HCT116 (cell line): ENCODE data around the gene ADAM30.

Source experiments
- CEBPB ChIP-seq: IDR thresholded peaks from 2 replicates; pipeline ENCODE4 v1.6.1; 2012; ENCODE audit warnings: low read depth
- ELF1 ChIP-seq: IDR thresholded peaks from 2 replicates; pipeline ENCODE4 v1.6.1; 2012; ENCODE audit warnings: low read depth, borderline replicate concordance
- EZH2 ChIP-seq: fragments of 200-600 bp; sonication (generic); IDR thresholded peaks from 2 replicates; pipeline ENCODE4 v1.6.1; 2017; ENCODE audit warnings: antibody characterized with exemption, mixed run types
- EZH2phosphoT487 ChIP-seq: fragments of 200-600 bp; IDR thresholded peaks from 2 replicates; pipeline ENCODE4 v1.6.1; 2018; ENCODE audit warnings: antibody characterized with exemption, borderline replicate concordance
- FOSL1 ChIP-seq: IDR thresholded peaks from 2 replicates; pipeline ENCODE4 v1.6.1; 2012; ENCODE audit warnings: low read depth
- MAX ChIP-seq: IDR thresholded peaks from 2 replicates; pipeline ENCODE4 v1.6.1; 2012
- POLR2A ChIP-seq: IDR thresholded peaks from 2 replicates; pipeline ENCODE4 v1.7.0; 2011; ENCODE audit warnings: borderline replicate concordance; ENCODE audit not compliant: insufficient read depth, insufficient read length; ENCODE audit errors: extremely low read depth
- POLR2AphosphoS5 ChIP-seq: IDR thresholded peaks from 2 replicates; pipeline ENCODE4 v1.6.1; 2011; ENCODE audit warnings: mild to moderate bottlenecking, low read depth, low read length, moderate library complexity
- RAD21 ChIP-seq: IDR thresholded peaks from 2 replicates; pipeline ENCODE4 v1.6.1; 2012; ENCODE audit warnings: low read depth, mild to moderate bottlenecking
- SIN3A ChIP-seq: IDR thresholded peaks from 2 replicates; pipeline ENCODE4 v1.6.1; 2012; ENCODE audit warnings: low read depth
- YY1 ChIP-seq: IDR thresholded peaks from 2 replicates; pipeline ENCODE4 v1.6.1; 2011; ENCODE audit warnings: low read length, low read depth, moderate library complexity, mild to moderate bottlenecking; ENCODE audit not compliant: insufficient replicate concordance; ENCODE audit errors: extremely low read depth
- TF ChIP-seq, protein P1 (sequence below), 3 experiments: fragments of 200-600 bp in 1 of 3; sonication (generic) in 1 of 3; IDR thresholded peaks in 2 of 3; conservative IDR thresholded peaks in 1 of 3; 2 replicates each; pipeline ENCODE4 v1.5.1; 2012 to 2017; ENCODE audit warnings: low read depth in 2 of 3, low read length in 2 of 3, antibody characterized with exemption in 1 of 3, borderline replicate concordance in 1 of 3, control low read depth in 1 of 3, mild to moderate bottlenecking in 1 of 3, mixed read lengths in 1 of 3, mixed run types in 1 of 3, moderate library complexity in 1 of 3; ENCODE audit not compliant: insufficient read depth in 1 of 3
- TF ChIP-seq, protein P2 (sequence below): IDR thresholded peaks from 2 replicates; pipeline ENCODE4 v1.6.1; 2012; ENCODE audit warnings: low read depth
- TF ChIP-seq, protein P3 (sequence below): IDR thresholded peaks from 2 replicates; pipeline ENCODE4 v1.6.1; 2012

DNA sequence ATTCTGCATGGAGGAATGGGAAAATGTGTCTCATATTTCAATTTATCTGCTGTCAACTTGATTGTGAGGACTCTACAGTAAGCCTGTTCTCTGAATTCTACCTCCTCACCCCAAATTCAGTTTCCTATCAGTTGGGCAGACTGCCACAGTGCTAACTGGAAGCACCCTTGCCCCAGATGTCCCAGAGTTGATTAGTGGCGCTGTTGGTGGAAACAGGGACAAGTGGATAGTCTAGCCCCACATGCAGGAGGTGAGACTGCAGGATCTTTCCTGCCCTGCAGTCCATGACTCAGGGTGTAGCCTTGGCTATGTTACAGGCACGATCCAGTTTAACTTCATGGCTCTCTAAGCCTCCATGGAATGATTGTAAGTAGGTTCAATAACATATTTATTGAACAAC, 22.1 kb downstream of the ADAM30 start:
- no peak for TF ChIP-seq RAD21
- TF ChIP-seq, protein P1, sequence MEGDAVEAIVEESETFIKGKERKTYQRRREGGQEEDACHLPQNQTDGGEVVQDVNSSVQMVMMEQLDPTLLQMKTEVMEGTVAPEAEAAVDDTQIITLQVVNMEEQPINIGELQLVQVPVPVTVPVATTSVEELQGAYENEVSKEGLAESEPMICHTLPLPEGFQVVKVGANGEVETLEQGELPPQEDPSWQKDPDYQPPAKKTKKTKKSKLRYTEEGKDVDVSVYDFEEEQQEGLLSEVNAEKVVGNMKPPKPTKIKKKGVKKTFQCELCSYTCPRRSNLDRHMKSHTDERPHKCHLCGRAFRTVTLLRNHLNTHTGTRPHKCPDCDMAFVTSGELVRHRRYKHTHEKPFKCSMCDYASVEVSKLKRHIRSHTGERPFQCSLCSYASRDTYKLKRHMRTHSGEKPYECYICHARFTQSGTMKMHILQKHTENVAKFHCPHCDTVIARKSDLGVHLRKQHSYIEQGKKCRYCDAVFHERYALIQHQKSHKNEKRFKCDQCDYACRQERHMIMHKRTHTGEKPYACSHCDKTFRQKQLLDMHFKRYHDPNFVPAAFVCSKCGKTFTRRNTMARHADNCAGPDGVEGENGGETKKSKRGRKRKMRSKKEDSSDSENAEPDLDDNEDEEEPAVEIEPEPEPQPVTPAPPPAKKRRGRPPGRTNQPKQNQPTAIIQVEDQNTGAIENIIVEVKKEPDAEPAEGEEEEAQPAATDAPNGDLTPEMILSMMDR (IDR thresholded peaks at IDR 0.05 in 2 of 3, conservative IDR thresholded peaks at IDR 0.05 in 1 of 3; ENCODE audit: borderline replicate concordance in 1 of 3, insufficient read depth in 1 of 3, low read depth in 2 of 3, low read length in 2 of 3), result no peak
- TF ChIP-seq, protein P2, sequence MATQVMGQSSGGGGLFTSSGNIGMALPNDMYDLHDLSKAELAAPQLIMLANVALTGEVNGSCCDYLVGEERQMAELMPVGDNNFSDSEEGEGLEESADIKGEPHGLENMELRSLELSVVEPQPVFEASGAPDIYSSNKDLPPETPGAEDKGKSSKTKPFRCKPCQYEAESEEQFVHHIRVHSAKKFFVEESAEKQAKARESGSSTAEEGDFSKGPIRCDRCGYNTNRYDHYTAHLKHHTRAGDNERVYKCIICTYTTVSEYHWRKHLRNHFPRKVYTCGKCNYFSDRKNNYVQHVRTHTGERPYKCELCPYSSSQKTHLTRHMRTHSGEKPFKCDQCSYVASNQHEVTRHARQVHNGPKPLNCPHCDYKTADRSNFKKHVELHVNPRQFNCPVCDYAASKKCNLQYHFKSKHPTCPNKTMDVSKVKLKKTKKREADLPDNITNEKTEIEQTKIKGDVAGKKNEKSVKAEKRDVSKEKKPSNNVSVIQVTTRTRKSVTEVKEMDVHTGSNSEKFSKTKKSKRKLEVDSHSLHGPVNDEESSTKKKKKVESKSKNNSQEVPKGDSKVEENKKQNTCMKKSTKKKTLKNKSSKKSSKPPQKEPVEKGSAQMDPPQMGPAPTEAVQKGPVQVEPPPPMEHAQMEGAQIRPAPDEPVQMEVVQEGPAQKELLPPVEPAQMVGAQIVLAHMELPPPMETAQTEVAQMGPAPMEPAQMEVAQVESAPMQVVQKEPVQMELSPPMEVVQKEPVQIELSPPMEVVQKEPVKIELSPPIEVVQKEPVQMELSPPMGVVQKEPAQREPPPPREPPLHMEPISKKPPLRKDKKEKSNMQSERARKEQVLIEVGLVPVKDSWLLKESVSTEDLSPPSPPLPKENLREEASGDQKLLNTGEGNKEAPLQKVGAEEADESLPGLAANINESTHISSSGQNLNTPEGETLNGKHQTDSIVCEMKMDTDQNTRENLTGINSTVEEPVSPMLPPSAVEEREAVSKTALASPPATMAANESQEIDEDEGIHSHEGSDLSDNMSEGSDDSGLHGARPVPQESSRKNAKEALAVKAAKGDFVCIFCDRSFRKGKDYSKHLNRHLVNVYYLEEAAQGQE, result no peak
- no peak for TF ChIP-seq POLR2A
- TF ChIP-seq EZH2, result no peak
- TF ChIP-seq, protein P3, sequence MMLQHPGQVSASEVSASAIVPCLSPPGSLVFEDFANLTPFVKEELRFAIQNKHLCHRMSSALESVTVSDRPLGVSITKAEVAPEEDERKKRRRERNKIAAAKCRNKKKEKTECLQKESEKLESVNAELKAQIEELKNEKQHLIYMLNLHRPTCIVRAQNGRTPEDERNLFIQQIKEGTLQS, result no peak
- TF ChIP-seq CEBPB, result no peak
- no peak for TF ChIP-seq YY1
- no peak for TF ChIP-seq EZH2phosphoT487
- TF ChIP-seq MAX, result no peak
- TF ChIP-seq ELF1, result no peak
- no peak for TF ChIP-seq POLR2AphosphoS5
- TF ChIP-seq SIN3A, result no peak
- no peak for TF ChIP-seq FOSL1
